Stimulated activated CD4-positive, alpha-beta T cell treated with anti-CD3 and anti-CD28 coated beads, Interleukin-1b, Interleukin-23, amount 100 ng/mL, for 48 hours (primary cell): Measurements from ENCODE around the gene FLOT1.
"Not testable (repeated sequence)": the region's sequence is repeated elsewhere in the genome, so short reads cannot be mapped to it uniquely, and the experiment has no call there.

Experiments used
- DNase-seq: peaks from one replicate; pipeline ENCODE4 v3.0.0-alpha.2; 2020

FLOT1 gene

GRCh38 chr6:30721198-30722024, 21.1 kb downstream of the FLOT1 start:
- DNase-seq: peak; percentile 94

- DNase-seq: peak; percentile 77
Observed at GRCh38 chr6:30720738-30721197, 21.7 kb downstream of the FLOT1 start.

GRCh38 chr6:30719791-30720737, 22.4 kb downstream of the FLOT1 start, which contains the start of gene TUBB:
Gene TUBB (plus strand): TSS chr6:30720352. CDS start chr6:30720507, 155 bp downstream.
- peak; percentile 96 for DNase-seq

GRCh38 chr6:30719356-30719755, 23.1 kb downstream of the FLOT1 start:
- DNase-seq: no peak

GRCh38 chr6:30717845-30718720, 24.4 kb downstream of the FLOT1 start:
- DNase-seq: not testable (repeated sequence)

GRCh38 chr6:30717129-30717844, 25.2 kb downstream of the FLOT1 start, which contains the start of gene MDC1:
Gene MDC1 (minus strand): TSS chr6:30717281. CDS start chr6:30715175, 2,106 bp downstream.
- DNase-seq: peak; percentile 100

- no peak for DNase-seq
Observed at GRCh38 chr6:30716879-30717128, 25.7 kb downstream of the FLOT1 start.

GRCh38 chr6:30714263-30714662, 28.2 kb downstream of the FLOT1 start:
- no peak for DNase-seq

GRCh38 chr6:30712441-30712945, 30.0 kb downstream of the FLOT1 start:
- no peak for DNase-seq

GRCh38 chr6:30711758-30712380, 30.6 kb downstream of the FLOT1 start:
- DNase-seq: no peak

GRCh38 chr6:30709101-30709868, 33.2 kb downstream of the FLOT1 start:
- DNase-seq: no peak

- no peak for DNase-seq
Observed at GRCh38 chr6:30707281-30707850, 35.1 kb downstream of the FLOT1 start.

GRCh38 chr6:30705620-30706019, 36.9 kb downstream of the FLOT1 start:
- DNase-seq: no peak

- no peak for DNase-seq
Observed at GRCh38 chr6:30703821-30704220, 38.7 kb downstream of the FLOT1 start.

- DNase-seq: no peak
Observed at GRCh38 chr6:30703011-30703410, 39.5 kb downstream of the FLOT1 start.

- DNase-seq: no peak
Observed at GRCh38 chr6:30700340-30700739, 42.1 kb downstream of the FLOT1 start.

GRCh38 chr6:30696432-30696831, 46.1 kb downstream of the FLOT1 start:
- DNase-seq: no peak

GRCh38 chr6:30691208-30691847, 51.2 kb downstream of the FLOT1 start:
- DNase-seq: no peak

- DNase-seq: peak; percentile 66
Observed at GRCh38 chr6:30690403-30691207, 51.9 kb downstream of the FLOT1 start, which contains the start of gene NRM. Gene NRM (minus strand): TSS chr6:30690984. CDS start chr6:30690974, 10 bp downstream.
